Suppressor macrophage treated with lipopolysaccharide for 4 hours (primary cell): ENCODE results near the gene RGS10.
"Not testable (repeated sequence)": the region's sequence is repeated elsewhere in the genome, so short reads cannot be mapped to it uniquely, and the experiment has no call there.

Experiments
- DNase-seq: peaks from one replicate; pipeline ENCODE4 v3.0.0-alpha.2; 2020

The RGS10 gene

DNA sequence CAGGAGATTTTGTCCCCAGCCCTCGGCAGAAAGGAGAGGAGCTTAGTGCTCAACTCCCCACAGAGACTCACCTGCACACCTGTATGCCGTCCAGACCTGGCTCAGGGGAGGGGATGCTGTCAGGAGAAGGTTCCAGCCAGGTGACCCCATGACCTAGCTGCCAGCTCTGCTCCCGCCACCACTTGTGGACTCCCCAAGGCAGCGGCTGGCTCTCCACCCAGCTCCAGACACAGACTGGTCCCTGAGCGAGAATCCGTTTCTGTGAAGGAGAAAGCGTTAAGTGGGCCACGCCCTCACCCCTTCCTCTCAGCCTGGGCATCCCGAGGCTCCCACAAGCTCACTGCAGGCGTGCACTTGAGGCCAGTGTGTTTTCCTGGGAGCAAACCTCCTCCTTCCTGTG, 76.4 kb downstream of the RGS10 start:
- no peak for DNase-seq

DNA sequence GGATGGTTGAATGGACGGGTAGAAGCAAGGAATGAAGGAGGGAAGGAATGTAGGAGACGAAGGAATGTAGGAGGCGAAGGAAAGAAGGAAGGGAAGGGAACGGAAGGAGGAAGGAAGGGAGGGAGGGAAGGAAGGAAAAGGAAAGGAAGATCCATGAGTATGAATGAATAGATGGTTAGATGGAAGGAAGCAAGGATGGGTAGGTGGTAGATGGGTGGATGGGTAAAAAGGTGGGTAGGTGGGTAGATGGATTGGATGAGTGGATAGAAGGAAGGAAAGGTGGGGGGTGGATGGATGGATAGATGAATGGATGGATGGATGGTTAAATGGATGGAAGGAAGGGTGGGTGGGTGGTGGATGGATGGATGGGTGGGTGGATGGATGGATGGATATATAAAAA, 77.4 kb downstream of the RGS10 start:
- no peak for DNase-seq

DNA sequence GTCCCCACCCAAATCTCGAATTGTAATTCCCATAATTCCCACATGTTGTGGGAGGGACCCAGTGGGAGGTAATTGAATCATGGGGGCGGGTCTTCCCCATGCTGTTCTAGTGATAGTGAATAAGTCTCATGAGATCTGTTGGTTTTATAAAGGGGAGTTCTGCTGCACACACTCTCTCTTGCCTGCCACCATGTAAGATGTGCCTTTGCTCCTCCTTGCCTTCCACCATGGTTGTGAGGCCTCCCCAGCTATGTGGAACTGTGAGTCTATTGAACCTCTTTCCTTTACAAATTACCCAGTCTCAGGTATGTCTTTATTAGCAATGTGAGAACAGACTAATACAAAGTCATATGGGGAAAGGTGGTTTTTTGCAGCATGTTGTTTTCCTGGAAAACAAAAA, 79.3 kb downstream of the RGS10 start:
- not testable (repeated sequence) for DNase-seq

DNA sequence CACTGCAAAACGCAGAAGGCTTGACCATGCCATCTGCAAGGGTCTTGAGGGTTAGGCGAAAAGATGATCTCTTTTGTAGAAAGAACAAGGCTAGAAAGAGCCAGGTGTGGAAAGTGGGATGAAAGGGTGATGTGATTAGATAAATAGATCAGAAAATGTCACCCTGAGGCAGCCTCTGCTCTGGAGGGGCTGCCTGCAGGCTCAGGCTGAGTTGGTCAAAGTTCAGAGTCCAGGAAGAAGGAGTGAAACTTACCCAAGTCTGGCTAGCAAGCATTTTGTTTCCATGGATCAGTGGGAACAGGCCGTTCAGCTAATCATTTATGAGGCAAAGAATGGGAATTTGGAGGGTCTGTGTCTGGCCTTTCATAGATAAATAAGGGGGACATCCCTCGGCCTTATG, 79.7 kb downstream of the RGS10 start:
- DNase-seq, result no peak

DNA sequence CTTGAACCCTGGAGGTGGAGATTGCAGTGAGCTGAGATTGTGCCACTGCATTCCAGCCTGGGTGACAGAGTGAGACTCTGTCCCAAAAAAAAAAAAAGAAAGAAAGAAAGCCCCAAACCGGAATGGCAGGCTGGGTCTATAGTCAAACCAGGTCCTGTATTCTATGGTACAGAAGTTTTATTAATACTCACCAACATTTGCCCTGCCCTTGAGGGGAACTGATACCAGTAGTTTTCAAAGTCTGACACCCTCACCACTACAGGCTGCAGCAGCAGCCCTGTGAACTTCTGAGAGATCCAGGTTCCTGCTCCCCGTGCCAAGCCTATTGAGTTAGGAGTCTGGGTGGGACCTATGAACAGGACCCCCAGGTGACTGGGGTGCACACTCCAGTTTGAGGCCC, 80.6 kb downstream of the RGS10 start:
- no peak for DNase-seq

DNA sequence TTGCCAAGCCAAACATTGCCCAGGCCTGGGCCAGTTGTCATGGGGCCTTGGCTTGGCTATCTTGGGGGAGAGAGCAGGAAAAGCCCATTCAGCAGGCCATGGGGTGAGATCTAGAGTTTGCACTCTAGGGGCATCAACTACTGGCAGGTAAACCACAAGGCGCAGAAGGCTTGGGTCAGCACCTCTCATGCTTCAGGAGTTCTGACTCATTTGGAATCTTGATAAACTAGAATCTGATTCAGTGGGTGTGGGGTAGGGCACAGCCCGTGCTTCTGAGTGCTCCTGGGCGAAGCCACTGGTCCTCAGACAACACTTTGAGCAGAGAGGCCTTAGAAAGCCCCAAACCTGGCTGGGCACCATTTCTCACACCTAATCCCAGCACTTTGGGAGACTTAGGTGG, 81.1 kb downstream of the RGS10 start:
- DNase-seq, result no peak

DNA sequence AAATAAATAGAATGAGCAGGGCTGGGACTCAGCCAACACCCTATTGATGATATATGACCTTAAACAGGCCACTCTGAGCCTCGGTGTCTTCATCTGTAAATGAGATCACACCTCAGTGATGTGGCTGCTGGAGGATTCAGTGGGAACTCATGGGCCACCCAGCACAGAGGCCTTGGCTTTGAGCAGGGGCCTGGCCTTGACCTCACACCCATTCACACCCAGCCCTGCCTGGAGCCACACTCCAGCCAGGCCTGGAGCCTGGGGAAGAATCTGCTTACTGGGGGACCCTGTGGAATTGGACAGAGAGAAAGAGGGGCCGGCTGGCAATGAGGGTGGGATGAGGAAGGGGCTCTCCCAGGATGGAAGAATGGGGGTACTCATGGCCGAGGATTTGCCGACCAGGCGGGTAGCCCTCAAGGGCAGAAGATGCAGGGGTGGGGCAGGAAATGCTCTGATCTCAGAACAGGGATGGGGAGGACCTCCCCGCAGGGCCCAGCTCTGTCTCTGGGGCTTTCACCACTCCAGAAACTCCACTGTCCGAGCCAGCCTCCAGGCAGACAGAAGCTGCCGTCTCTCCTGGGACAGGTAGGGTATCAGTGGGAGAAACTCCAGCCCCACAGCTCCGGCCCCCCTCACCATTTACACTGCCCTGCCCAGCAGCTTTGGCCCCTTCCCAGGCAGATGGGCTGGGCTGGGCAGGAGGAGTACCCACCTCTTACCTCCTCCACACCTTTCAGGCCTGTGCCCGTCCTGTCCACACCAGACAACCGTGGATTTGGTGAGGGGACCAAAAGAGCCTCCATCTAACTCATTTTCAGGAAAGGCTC, 81.9 kb downstream of the RGS10 start:
- no peak for DNase-seq

DNA sequence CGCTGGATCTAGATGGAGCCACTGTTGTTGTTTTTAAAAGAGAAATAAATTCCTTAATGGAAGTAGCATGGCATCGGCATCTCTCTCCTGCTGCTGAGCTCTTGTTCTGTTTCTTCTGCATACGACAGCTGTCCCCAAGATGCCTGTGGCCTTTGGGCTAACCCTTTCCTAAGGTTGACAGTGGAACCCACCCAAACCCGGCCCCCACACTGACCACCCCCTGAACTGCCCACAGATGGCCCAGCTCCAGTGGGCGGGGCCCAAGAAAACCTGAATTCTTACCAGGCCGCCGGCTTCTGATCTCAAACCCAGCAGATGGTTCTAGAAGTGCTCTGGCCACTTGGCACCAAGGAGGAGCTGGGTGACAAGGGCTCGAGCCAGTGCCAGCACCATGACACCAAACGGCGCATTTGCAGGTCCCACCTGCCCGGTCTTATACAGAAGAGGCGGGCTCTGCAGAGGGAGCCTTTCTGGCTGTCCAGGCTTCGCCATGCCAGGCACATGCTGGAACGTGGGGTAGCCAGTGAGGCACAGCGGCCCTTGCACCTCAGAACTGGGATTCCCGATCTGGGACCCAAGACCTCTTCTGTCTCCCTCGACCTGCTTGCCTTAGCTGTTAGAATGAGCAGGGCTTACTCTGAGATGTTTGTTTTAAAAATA, 82.7 kb downstream of the RGS10 start:
- DNase-seq, result no peak

DNA sequence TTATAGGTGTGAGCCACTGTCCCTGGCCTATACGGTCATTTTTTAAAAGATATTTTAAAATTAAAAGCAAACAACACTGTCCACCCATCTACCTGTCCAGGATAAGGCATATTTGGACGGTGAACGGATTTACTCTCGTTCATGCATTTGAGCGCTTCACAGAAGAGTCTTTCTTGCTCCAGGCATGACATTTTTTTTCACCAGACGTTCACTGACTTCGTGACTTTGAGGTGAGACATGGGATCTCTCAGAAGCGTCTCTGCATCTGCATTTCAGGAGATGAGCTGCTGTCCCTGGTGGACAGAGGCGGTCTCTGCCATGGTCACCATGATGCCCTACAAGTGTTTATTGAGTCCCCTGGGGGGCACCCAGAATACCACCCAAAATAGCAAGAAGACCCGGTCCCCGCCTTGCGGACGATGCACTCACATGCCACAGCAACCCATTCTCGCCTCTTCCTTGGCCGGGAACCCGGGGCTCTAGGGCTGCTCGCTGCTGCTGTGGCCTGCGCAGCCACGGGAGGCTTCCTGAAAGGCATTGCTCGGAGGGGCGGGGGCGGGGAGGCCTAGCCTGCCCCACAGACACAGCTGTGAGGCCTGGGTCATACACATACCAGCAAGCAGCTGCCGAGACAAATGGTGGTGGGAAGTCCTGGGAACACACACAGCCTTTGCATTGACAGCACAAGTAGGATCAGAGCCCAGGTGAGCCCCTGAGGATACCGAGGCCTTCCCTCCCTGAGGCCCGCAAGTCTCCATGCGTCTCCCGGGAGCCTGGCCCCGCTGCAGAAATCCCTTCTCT, 84.4 kb downstream of the RGS10 start:
- DNase-seq, result no peak

DNA sequence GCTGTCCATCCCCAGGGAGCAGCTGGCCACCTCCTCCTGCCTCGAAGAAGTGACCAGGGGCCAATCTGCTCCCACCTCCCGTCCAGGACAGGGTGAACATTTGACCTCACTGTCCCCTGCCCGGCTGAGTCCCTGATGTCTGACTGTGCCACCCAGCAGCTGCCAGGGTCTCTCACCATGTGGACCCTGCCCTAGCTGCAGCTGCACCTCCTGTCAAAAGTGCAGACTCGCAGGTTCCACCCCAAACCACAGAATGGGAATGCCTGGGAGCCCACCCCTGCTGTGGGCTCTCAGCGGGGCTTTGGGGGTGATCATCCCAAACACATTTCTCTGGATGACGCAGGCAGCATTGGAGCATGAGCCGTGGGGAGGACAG, 86.1 kb downstream of the RGS10 start:
- no peak for DNase-seq

DNA sequence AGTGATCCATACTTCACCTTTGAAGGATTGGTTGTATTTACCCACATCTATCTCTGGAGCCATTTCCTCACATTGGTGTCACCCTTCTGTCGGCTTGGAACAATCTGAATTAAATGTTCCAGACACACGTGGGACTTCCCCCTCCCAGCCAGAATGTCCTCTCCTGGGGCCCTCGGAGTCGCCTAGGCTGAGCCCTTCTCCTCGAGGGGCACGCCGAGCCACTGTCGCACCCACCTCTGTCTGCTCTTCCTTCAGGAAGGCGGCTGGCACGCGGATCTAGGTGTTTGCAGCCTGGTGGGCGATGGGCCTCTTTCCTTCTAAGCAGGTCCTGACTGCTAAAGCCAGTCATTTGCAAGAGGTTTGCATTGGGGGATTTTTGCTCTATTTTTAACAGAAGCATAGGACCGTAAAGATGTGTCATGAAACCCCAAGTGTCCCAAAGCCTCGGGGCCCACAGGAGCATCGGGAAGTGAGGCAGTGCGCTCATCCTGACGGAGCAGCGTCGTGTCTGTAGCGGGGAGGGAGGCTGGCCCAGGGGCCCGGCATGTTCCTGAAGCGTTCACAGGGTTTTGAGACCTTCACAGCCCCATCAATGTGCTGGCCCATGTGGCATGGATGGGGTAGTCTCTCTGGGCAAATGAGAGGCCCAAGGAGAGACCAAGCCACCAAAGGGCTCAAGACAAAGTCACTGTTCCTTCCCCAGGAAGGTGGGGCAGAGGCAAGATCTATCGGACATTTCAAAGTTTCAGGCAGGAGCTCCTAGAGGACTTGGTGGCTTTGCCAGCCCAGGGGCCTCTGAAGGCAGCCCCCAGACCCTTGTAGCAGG, 86.7 kb downstream of the RGS10 start:
- no peak for DNase-seq

DNA sequence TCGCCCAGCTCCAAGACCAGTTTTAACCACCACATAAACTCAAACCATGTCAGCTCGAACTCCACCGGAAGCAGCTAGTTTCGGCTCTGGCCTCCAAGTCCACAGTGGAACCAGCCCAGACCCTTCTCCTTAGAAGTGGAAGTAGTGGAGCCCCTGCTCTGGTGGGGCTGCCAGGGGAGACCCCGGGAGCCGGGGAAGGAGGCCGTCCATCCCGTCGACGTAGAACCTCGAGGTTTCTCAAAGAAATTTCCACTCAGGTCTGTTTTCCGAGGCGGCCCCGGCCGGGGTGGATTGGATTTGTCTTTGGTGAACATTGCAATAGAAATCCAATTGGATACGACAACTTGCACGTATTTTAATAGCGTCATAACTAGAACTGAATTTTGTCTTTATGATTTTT, 87.5 kb downstream of the RGS10 start:
- DNase-seq, result no peak

DNA sequence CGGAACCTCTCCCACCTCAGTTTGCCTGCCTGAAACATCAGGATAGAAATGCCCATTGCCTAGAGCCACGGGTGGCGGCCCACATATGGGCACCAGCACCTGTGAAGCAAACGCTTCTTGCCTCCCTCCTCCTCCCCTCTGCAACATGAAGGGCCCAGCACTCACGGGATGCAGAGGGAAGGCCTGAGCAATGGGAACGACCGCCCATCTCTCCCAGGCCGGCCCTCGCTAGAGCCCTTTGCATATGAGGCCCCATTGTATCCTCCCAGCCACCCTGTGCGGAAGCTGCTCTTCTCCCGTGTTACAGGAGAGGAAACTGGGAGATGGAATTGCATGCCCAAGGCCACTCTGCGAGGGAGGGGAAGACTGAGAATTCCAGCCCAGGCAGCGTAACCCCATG, 88.2 kb downstream of the RGS10 start:
- DNase-seq, result no peak

DNA sequence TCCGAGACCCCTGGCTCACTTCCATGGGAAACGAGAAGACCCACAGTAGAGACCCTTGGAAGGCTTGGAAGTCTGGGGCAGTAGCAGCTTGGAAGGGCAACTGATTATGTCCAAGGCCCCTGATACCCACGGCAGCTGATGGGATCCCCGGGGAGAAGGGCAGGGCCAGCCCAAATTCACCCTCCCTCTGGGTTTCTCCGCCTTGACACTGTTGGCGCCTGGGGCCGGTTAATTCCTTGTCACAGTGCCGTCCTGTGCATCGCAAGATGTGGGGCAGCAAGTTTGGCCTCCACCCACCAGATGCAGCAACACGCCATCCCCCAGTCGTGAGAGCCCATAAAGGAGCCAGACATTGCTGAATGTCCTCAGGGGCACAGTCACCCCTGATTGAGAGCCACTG, 89.2 kb downstream of the RGS10 start:
- no peak for DNase-seq

DNA sequence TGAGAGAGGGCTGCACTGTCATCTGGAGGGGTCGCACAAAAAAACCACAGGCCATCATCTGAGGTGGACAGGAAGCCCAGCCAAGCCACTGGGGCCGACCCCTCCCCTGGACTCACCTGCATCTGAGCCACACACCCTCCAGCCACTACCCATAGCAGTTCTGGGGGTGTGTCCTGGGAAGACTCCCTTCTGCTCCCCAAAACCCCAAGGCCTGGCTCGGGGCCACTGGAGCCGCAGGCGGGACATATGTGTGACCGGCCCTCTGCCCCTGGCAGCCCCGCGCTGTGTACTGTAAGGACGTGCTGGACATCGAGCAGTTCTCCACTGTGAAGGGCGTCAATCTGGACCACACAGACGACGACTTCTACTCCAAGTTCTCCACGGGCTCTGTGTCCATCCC, 90.1 kb downstream of the RGS10 start:
- DNase-seq, result no peak

DNA sequence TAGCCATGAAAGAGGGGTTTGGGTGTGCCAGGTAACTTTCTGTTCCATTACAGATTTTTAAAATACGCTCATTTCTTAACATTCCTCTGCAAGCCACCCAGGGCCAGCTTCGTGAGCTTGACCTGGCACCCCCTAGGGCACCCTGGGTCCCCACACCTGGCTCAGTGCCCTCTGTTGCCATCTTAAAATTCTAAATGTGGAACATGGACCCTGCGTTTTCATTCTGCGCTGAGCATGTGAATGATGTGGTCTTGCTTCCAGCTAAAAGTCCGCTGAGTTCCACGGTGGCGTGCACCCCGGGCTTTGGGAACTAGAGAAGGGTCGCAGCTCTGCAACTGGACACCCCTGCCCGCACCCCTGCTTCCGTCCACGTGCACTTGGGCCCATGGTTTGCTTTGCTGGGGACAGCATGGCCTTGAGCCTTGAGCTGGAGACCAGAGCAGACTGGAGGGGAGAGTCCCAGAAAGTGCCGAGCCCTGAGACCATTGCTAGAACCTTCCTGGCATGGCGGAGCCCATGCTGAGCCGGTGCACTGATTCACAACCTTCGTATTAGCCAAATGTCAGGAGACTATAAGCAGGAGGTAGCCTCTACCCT, 91.1 kb downstream of the RGS10 start:
- DNase-seq, result no peak

DNA sequence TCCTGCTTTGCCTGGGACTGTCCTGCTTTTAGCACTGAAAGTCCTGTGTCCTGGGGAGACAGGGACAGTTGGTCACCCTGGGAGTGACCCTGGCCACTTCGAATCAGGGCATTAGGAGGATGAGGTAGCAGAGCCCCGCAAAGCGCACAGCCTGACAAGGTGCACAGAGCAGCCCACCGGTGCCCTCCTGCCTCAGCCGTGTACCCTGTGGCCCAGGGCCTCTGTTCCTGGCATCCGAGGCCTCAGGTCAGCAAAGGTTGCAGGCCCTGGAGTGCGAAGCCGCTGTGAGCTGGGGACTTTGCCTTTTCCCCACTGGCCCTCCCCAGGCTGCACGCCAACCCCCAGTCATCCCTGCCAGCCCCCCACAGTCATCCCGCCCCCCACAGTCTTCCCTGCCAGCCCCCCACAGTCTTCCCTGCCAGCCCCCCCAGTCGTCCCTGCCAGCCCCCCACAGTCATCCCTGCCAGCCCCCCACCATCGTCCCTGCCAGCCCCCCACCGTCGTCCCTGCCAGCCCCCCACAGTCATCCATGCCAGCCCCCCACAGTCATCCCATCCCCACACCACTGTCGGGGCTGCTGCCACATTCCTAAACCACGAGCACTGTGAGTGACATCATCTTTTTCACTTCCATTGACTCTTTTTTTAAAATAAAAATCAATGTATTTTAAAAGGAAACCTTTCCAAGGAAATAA, 91.8 kb downstream of the RGS10 start:
- no peak for DNase-seq
